ENCODE data around the gene ASB13.
"Not testable (repeated sequence)": the region's sequence is repeated elsewhere in the genome, so short reads cannot be mapped to it uniquely, and the experiment has no call there.

Gene ASB13

DNA sequence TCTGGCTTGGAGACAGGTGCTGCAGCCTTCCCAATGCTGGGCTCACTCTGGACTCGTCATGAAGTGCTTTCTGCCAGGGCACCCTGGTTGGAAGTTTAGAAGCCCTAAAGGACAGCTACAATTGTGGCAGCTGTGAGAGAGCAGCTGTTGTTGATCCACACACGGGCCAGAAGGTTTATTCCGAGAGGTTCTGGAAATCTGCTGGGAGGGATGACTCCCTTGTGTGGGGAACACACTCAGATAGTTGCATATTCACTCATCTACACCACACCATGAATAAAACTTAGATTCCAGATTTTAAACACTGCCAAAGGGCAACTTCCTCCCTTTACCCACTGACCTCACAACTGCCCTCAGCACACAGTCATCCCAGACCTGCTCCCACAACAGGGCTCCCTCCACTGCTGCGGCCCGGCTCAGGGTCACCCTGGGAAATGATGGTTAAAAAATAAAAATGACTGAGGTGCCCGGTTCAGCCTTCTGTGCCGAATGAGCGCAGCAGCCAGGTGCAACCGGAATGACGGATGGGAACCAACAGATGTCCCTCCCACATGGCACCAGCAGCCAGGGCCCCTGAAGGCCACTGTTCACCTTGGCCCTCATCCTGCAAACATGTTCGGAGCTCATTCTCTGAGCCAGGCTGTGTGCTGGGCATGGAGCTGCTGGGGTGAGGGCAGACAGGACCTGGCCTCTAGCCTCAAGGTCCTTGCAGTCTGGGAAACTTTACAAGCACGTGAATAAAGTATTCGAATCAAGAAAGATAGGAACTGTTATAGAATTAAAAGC is 40.2 kb downstream of the ASB13 start:
- no peak for DNase-seq (ENCODE audit: low read depth in 2 of 2)

DNA sequence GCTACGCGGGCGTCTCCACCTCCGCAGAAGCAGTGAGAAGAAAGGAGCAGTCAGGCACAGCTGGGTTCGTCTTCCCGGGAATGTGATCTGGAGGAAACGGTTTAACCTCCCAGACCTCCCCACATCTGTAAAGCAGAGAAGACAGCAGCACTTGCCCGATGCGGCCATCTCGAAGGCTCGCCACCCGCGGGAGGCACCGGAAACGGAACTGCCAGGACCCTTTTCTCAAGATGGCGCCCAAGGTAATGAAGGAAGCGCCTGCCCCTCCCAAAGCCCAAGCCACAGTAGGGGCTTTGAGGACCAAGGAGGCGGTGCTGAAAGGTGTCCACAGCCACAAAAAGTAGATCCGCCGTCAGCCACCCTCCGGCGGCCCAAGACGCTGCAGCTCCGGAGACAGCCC is 41.7 kb downstream of the ASB13 start:
- no peak for DNase-seq (ENCODE audit: low read depth in 2 of 2)

- DNase-seq (ENCODE audit: low read depth in 2 of 2) = peak; percentile 46 to 64
Observed at GRCh38 chr10:5623081-5623748, 43.2 kb downstream of the ASB13 start.

GRCh38 chr10:5622186-5622960 is 44.0 kb downstream of the ASB13 start:
- no peak for DNase-seq (ENCODE audit: low read depth in 2 of 2)

DNA sequence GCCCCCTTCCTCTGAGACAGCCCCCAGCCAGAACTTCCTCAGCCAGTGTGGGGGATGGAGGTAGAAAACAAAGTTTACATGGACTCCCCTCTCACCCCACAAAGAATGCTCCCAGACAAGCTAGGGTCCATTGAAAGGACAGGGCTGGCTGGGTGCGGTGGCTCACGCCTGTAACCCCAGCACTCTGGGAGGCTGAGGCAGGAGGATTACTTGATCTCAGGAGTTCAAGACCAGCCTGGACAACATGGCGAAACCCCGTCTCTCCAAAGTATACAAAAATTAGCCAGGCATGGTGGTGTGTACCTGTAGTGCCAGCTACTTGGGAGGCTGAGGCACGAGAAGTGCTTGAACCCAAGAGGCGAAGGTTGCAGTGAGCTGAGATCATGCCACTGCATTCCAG is 45.0 kb downstream of the ASB13 start:
- not testable (repeated sequence) for DNase-seq (ENCODE audit: low read depth in 2 of 2)

DNA sequence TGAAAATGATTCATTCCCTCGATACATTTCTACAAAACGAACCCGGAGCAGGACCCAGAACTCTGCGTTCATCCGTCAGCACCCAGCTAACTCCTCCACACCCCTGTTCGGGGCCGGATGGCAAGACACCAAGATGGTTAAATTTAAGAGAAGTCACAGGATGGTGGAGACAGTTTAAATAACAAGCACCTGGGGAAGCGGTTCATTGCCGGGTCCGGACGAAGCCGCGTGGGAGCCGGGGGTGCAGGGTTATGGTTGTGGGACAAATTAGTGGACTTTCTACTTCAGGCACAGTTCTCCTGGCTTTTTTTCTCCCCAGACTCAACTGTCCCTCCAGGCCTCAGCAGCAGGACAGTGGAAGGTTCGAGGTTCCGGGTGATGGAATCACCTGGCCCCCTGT is 45.4 kb downstream of the ASB13 start:
- DNase-seq (ENCODE audit: low read depth in 2 of 2) = no peak

DNA sequence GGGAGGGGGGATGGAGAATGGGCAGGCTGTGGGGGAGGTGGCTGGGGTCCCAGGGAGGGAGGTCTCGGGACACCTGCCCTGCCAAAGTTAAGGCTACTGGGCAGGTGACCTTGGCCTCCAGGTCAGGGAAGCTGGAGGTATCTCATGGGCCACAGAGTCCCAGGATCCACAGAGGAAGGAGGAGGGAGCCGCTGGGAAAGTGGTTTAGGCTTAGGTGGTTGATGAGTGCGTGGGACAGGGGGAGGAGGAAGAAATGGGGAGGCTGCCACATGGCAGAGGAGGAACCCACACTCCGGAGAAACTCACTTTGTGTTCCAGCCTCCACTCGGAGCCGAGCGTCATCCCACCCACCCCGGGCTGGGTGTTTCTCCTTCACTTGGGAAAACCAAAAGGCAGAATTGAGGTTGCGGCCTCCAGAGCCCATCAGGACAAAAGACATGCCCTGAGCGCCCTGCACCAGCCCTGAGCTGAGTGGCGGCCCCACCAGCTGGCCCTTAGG is 46.1 kb downstream of the ASB13 start:
- no peak for DNase-seq (ENCODE audit: low read depth in 2 of 2)

- no peak for DNase-seq (ENCODE audit: low read depth in 2 of 2)
Observed at GRCh38 chr10:5619362-5620211, 46.8 kb downstream of the ASB13 start.

DNA sequence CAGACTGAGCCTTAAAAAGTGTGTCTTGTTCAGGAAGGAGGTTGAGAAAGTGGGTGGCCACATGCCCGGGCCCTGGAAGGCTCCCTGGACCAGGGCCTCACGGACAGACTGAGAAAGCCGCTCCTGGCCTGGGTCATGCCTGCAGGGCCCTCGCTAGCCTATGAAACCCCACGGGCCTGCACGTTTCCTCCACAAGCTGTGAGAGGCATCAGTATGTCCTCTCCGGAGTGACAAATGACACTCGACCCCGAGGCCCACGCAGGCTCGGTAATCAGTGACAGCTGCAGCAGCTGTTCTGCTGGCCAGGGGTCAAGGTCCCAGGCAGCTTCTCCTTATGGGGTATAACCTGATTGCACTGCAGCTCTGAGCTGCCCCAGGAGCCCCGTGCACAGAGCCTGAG is 47.6 kb downstream of the ASB13 start:
- no peak for DNase-seq (ENCODE audit: low read depth in 2 of 2)

GRCh38 chr10:5618042-5618441 is 48.4 kb downstream of the ASB13 start:
- DNase-seq (ENCODE audit: low read depth in 2 of 2) = no peak

DNA sequence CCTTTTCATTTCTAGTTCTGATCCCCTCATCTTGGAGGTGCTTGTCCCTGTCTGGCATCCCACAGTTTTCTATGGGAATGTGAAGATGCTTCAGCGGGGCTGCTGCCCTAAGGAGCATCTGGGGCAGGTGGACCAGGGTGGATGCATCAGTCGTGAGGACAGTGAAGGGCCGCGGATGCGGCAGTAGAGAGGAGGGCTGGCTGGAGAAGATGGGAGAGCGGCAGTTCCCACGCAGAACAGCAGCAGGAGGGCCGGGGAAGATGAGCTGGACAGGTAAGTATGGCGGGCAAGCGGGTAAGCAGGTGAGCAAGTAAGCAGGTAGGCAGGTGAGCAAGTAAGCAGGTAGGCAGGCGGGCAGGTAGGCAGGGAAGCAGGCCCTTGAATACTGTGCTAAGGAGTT is 48.9 kb downstream of the ASB13 start:
- no peak for DNase-seq (ENCODE audit: low read depth in 2 of 2)

GRCh38 chr10:5616836-5617235 is 49.6 kb downstream of the ASB13 start:
- no peak for DNase-seq (ENCODE audit: low read depth in 2 of 2)

GRCh38 chr10:5616046-5616445 is 50.3 kb downstream of the ASB13 start:
- no peak for DNase-seq (ENCODE audit: low read depth in 2 of 2)

GRCh38 chr10:5615316-5615715 is 51.1 kb downstream of the ASB13 start:
- DNase-seq (ENCODE audit: low read depth in 2 of 2) = no peak

GRCh38 chr10:5614155-5614721 is 52.2 kb downstream of the ASB13 start:
- no peak for DNase-seq (ENCODE audit: low read depth in 2 of 2)

GRCh38 chr10:5613481-5614154 is 52.8 kb downstream of the ASB13 start:
- DNase-seq (ENCODE audit: low read depth in 2 of 2) = no peak

- no peak for DNase-seq (ENCODE audit: low read depth in 2 of 2)
Observed at GRCh38 chr10:5611899-5612680, 54.3 kb downstream of the ASB13 start.

DNA sequence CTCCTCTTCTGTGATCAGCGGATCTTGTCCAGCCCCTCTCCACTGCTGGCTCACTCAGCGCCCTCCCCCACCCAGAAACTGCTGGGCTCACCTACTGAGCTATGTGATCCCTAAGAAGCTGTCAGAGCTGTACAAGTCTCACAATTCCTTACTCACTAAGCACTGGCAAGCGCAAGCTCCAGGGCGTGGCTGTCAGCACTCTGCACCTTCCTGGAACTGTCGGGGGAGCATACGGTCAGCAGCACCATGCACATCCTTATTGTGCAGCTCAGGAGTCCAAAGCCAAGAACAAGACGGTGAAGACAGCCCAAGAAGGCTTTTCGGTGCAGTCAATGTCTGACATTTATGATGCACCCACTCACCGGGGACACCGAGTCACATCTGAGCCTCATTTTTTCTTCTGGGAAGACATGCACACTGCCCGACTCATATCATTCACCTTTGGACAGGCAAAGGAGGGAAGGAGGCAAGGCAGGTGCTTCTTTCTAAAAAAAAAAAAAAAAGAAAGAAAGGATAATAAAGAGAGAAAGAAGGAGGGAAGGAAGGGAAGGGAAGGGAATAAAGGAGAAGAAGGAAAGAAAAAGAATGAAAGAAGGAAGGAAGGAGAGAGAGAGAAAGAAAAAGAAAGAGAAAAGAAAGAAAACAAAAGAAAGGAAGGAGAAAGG is 56.3 kb downstream of the ASB13 start:
- DNase-seq (ENCODE audit: low read depth in 2 of 2) = no peak

DNA sequence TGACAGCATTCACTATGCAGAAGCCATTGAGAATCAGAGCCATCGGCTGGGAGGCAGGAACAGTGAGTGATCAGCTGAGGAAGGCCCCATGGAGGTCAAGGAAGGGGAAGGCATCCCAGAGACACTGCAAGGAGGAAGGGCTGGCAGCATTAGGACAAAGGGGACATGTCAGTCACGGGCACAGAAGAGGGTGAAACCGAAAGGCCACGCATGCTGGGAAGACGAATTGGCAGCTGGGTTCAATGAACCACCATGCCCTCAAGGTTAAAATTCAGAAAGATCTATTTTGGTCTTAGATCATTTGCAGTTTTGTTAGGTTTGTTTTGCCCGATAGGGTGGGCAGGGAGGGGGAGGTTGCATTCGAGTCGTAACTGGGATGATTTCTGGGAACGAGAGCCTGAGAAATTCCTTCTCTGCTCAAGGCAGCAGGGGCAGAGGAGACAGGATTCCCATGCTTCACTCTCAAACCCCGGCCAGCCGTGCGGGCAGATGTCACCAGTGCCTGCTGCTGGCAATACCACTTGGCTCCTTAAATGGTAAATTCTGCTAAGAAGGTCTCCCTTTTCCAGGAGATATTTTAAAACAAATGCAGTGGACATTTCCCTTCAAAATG is 57.7 kb downstream of the ASB13 start:
- DNase-seq (ENCODE audit: low read depth in 2 of 2) = no peak

Data from stimulated activated CD8-positive, alpha-beta memory T cell treated with anti-CD3 and anti-CD28 coated beads, Interleukin-7, amount 100 ng/mL, for 4 hours (primary cell).